GM19395 (cell line): ENCODE results near the gene C1orf105.

ENCODE experiments used
- ATAC-seq: cut with Tn5 transposase; IDR thresholded peaks from one replicate; pipeline ENCODE4 v1.9.1; 2021; ENCODE audit warnings: mild to moderate bottlenecking, moderate library complexity; ENCODE audit not compliant: unreplicated experiment

Gene C1orf105

GRCh38 chr1:172517545-172517944 is 97.1 kb downstream of the C1orf105 start:
- no peak for ATAC-seq
